ENCODE data around the gene ADAMTS17.

The ADAMTS17 gene

DNA sequence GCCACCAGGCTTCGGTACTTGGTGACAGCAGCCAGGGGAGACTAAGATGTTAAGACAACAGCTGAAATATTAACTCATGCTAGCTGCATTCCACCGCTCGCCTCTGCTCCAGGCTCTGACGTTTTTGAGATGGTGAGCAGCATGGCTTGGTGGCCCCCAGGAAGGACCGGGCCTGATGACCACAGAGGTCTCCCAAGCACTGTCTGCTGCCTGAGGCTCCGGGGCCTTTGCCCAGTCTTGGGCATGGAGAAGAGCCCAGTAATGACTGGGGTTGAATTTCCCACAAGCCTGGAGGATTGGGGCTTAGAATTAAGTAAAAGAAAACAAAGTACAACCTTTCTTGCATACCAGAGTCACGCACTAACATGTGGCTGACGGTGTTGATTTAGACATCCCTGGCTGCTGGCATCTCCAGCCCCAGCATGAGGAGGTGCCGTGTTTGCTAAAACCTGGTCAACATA, 364.9 kb downstream of the ADAMTS17 start:
- no peak overlapping the region for H3K4me3 ChIP-seq (ENCODE audit: low read depth, low read length)
- TF ChIP-seq, protein P1, sequence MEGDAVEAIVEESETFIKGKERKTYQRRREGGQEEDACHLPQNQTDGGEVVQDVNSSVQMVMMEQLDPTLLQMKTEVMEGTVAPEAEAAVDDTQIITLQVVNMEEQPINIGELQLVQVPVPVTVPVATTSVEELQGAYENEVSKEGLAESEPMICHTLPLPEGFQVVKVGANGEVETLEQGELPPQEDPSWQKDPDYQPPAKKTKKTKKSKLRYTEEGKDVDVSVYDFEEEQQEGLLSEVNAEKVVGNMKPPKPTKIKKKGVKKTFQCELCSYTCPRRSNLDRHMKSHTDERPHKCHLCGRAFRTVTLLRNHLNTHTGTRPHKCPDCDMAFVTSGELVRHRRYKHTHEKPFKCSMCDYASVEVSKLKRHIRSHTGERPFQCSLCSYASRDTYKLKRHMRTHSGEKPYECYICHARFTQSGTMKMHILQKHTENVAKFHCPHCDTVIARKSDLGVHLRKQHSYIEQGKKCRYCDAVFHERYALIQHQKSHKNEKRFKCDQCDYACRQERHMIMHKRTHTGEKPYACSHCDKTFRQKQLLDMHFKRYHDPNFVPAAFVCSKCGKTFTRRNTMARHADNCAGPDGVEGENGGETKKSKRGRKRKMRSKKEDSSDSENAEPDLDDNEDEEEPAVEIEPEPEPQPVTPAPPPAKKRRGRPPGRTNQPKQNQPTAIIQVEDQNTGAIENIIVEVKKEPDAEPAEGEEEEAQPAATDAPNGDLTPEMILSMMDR (IDR thresholded peaks at IDR 0.05; ENCODE audit: low read depth, low read length, missing control alignments): no peak
- DNase-seq (ENCODE audit: low read depth): no peak

DNA sequence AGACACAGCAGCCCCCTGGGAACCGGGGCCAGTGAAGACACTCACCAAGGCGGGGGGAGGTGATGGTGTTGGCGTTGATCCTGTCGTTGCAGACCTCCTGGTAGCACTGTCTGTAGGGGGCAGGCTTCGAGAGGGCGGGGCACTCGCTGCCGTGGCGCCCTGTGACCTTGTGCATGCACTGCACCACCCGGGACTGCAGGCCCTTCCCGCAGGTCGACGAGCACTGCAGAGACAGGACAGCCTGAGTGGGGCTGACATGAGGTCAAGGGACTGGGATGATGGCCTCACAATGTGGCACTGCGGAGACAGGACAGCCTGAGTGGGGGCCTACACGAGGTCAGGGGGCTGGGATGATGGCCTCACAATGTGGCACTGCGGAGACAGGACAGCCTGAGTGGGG, 365.8 kb downstream of the ADAMTS17 start:
- TF ChIP-seq, protein P1 (IDR thresholded peaks at IDR 0.05; ENCODE audit: low read depth, low read length, missing control alignments): no peak
- DNase-seq (ENCODE audit: low read depth): no peak
- H3K4me3 ChIP-seq (ENCODE audit: low read depth, low read length): no peak overlapping the region

DNA sequence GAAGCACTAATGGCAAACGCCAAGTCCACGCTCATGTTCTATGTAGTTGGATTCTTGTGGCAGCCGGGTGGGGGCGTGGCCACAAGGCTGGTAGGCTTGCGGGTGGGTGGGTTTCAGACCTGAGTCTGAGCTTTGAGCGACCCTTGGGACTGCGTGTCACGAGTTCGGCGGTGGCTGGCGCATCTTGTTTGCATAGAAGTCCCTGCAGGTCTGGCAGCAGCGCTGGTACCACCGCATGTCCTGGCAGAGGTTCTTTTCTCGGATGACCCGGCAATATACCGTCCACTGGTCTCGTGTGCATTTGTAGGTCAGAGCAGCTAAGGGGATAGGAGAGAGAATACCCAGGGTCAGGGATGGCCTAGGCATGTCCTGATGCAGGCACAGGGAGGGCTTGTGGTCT, 367.5 kb downstream of the ADAMTS17 start:
- no peak overlapping the region for H3K4me3 ChIP-seq (ENCODE audit: low read depth, low read length)
- no peak for DNase-seq (ENCODE audit: low read depth)
- TF ChIP-seq, protein P1 (IDR thresholded peaks at IDR 0.05; ENCODE audit: low read depth, low read length, missing control alignments): no peak

- H3K4me3 ChIP-seq (ENCODE audit: low read depth, low read length): no peak overlapping the region
- TF ChIP-seq, protein P1 (IDR thresholded peaks at IDR 0.05; ENCODE audit: low read depth, low read length, missing control alignments): no peak
- no peak for DNase-seq (ENCODE audit: low read depth)
Observed at GRCh38 chr15:99973351-99973750, 368.4 kb downstream of the ADAMTS17 start.

DNA sequence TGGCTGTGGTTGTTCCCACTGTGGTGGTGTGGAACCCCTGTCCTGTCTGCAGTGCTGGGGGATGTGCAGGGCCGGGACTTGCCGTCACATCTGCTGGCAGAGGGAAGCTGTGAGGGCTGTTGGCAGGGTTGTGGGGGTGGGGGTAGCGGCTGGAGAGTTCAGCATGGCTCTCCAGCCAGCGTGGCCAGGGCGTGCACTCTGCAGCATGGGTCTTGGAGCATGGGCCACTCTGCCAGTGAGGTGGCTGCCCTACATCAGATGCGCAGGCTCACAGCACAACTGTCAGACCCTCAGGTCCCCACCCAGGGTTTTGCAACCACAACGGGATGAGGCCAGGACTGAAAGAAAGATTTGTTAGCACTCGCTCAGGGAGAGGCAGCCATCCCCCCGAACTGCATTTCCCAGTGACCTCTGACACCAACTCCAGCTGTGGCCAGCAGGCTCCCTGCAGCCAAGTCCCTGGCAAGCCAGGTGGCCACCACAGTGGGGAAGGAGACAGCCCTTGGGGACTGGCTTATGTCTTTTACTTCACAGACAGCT, 370.8 kb downstream of the ADAMTS17 start:
- no peak for DNase-seq (ENCODE audit: low read depth)
- no peak overlapping the region for H3K4me3 ChIP-seq (ENCODE audit: low read depth, low read length)
- TF ChIP-seq, protein P1 (IDR thresholded peaks at IDR 0.05; ENCODE audit: low read depth, low read length, missing control alignments): no peak

DNA sequence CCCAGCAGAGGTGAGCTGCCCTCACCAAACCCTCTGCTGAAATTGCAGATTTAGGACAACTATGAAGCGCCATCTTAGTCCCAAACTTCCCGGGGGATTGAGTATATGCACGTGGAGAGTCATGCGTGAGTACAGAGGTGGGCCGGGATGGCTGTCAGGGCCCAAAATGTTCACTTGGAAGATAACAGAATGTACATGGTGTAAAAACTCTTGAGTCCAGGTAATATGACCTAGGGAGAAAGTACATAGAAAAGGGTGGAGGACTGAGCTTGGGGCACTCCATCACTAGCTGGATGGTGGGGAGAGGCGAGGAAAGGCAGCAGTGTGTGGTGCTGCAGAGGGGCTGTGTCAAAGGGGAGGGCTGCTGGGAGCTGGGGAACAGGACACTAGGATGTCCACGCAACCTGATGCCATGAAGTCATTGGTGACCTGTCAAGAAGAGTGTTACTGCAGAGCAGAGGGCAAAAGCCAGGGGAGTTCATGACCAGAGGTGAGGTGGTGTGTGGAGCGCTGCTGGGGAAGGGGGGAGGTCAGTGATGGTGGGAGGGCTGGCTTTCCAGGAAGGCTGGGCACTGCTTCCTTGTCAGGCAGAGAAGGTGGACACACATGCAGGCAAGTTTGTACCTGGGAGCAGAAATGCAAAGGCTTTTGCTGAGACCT, 372.4 kb downstream of the ADAMTS17 start:
- TF ChIP-seq, protein P1 (IDR thresholded peaks at IDR 0.05; ENCODE audit: low read depth, low read length, missing control alignments): no peak
- no peak for DNase-seq (ENCODE audit: low read depth)
- no peak overlapping the region for H3K4me3 ChIP-seq (ENCODE audit: low read depth, low read length)

Data from GM12864 (cell line).